H9 (cell line): Measurements from ENCODE around the gene ZBTB33. TPM values are rescaled to one million over a fixed set of nuclear protein-coding genes. Genes with fewer than 3 reads are reported as not detected.

Source experiments
- DNase-seq: peaks from one replicate; pipeline ENCODE4 v3.0.0-alpha.2; 2017
- H2AFZ ChIP-seq: one replicate; pipeline ENCODE4 v1.6.1; 2013; ENCODE audit warnings: mild to moderate bottlenecking, low read length, control low read depth, moderate library complexity
- H2AK5ac ChIP-seq: 2 replicates; pipeline ENCODE4 v1.6.1; 2013; ENCODE audit warnings: low read length, control low read depth, mixed read lengths; ENCODE audit not compliant: insufficient read length
- H2BK120ac ChIP-seq: one replicate; pipeline ENCODE4 v1.6.1; 2013; ENCODE audit warnings: low read depth, mild to moderate bottlenecking, low read length, control low read depth, inconsistent platforms; ENCODE audit not compliant: poor library complexity, severe bottlenecking
- H2BK12ac ChIP-seq: 2 replicates; pipeline ENCODE4 v1.6.1; 2013; ENCODE audit warnings: low read length, control low read depth, mixed read lengths, low read depth; ENCODE audit not compliant: insufficient read length
- H2BK15ac ChIP-seq: 2 replicates; pipeline ENCODE4 v1.6.1; 2013; ENCODE audit warnings: low read depth, low read length, control low read depth
- H2BK20ac ChIP-seq: one replicate; pipeline ENCODE4 v1.6.1; 2013; ENCODE audit warnings: low read depth, mild to moderate bottlenecking, low read length, control low read depth, inconsistent platforms; ENCODE audit not compliant: poor library complexity, severe bottlenecking
- H2BK5ac ChIP-seq: 2 replicates; pipeline ENCODE4 v1.6.1; 2013; ENCODE audit warnings: low read length, control low read depth, mixed read lengths; ENCODE audit not compliant: insufficient read length
- H3K14ac ChIP-seq: 2 replicates; pipeline ENCODE4 v1.6.1; 2013; ENCODE audit warnings: low read length, control low read depth; ENCODE audit not compliant: insufficient read depth
- H3K18ac ChIP-seq: 2 replicates; pipeline ENCODE4 v1.6.1; 2013; ENCODE audit warnings: low read depth, mild to moderate bottlenecking, mixed read lengths, low read length, control low read depth; ENCODE audit not compliant: insufficient read length
- H3K23ac ChIP-seq: 2 replicates; pipeline ENCODE4 v1.6.1; 2013; ENCODE audit warnings: low read length, control low read depth, mixed read lengths, low read depth; ENCODE audit not compliant: insufficient read length
- H3K23me2 ChIP-seq: 2 replicates; pipeline ENCODE4 v1.6.1; 2013; ENCODE audit warnings: low read depth, mild to moderate bottlenecking, mixed read lengths, low read length, control low read depth; ENCODE audit not compliant: insufficient read length, poor library complexity, severe bottlenecking
- H3K27ac ChIP-seq: 2 replicates; pipeline ENCODE4 v1.5.1; 2013; ENCODE audit warnings: low read length, control low read depth, mixed read lengths, low read depth; ENCODE audit not compliant: insufficient read length
- H3K27me3 ChIP-seq: 2 replicates; pipeline ENCODE4 v1.6.1; 2013; ENCODE audit warnings: low read length, control low read depth, inconsistent platforms; ENCODE audit not compliant: insufficient read depth
- H3K4ac ChIP-seq: 2 replicates; pipeline ENCODE4 v1.6.1; 2013; ENCODE audit warnings: low read depth, mild to moderate bottlenecking, control low read depth, inconsistent platforms, low read length, moderate library complexity
- H3K4me1 ChIP-seq: 2 replicates; pipeline ENCODE4 v1.6.1; 2013; ENCODE audit warnings: low read length, control low read depth, inconsistent platforms; ENCODE audit not compliant: insufficient read depth
- H3K4me2 ChIP-seq: 2 replicates; pipeline ENCODE4 v1.6.1; 2013; ENCODE audit warnings: low read length, control low read depth, mixed read lengths; ENCODE audit not compliant: insufficient read length, insufficient read depth
- H3K56ac ChIP-seq: 2 replicates; pipeline ENCODE4 v1.6.1; 2013; ENCODE audit warnings: low read depth, mild to moderate bottlenecking, mixed read lengths, low read length, control low read depth; ENCODE audit not compliant: insufficient read length
- H3K79me1 ChIP-seq: 2 replicates; pipeline ENCODE4 v1.6.1; 2013; ENCODE audit warnings: low read depth, mild to moderate bottlenecking, moderate library complexity, low read length, control low read depth, inconsistent platforms; ENCODE audit not compliant: insufficient read depth, poor library complexity, severe bottlenecking
- H3K79me2 ChIP-seq: 2 replicates; pipeline ENCODE4 v1.6.1; 2013; ENCODE audit warnings: low read length, control low read depth, inconsistent platforms; ENCODE audit not compliant: insufficient read depth
- H3K9ac ChIP-seq: 2 replicates; pipeline ENCODE4 v1.6.1; 2013; ENCODE audit warnings: low read length, control low read depth, mixed read lengths; ENCODE audit not compliant: insufficient read length; ENCODE audit errors: extremely low read depth
- H3K9me3 ChIP-seq: one replicate; pipeline ENCODE4 v1.6.1; 2013; ENCODE audit warnings: low read depth, low read length, inconsistent platforms; ENCODE audit not compliant: control insufficient read depth
- H3T11ph ChIP-seq: one replicate; pipeline ENCODE4 v1.6.1; 2013; ENCODE audit warnings: mild to moderate bottlenecking, low read length, control low read depth, inconsistent platforms
- H4K20me1 ChIP-seq: one replicate; pipeline ENCODE4 v1.6.1; 2013; ENCODE audit not compliant: control insufficient read depth, insufficient read length, insufficient read depth
- H4K5ac ChIP-seq: 2 replicates; pipeline ENCODE4 v1.6.1; 2013; ENCODE audit warnings: low read depth, mild to moderate bottlenecking, mixed read lengths, low read length, control low read depth; ENCODE audit not compliant: insufficient read length
- H4K8ac ChIP-seq: replicated peaks from 2 replicates; pipeline ENCODE4 v1.6.1; 2013; ENCODE audit warnings: low read length, control low read depth, mixed read lengths, low read depth; ENCODE audit not compliant: insufficient read length
- H4K91ac ChIP-seq: 2 replicates; pipeline ENCODE4 v1.6.1; 2013; ENCODE audit warnings: low read depth, mild to moderate bottlenecking, moderate library complexity, mixed read lengths, low read length, control low read depth; ENCODE audit not compliant: insufficient read length
- H3K27ac Mint-ChIP-seq, 3 experiments: 2 replicates in 2 of 3; 3 replicates in 1 of 3; pipeline ENCODE4 v1.8.0; 2020 to 2021; ENCODE audit warnings: mixed read lengths in 3 of 3, mild to moderate bottlenecking in 1 of 3, moderate library complexity in 1 of 3
- H3K27me3 Mint-ChIP-seq: 2 replicates; pipeline ENCODE4 v1.8.0; 2021; ENCODE audit warnings: low read depth, mild to moderate bottlenecking, moderate library complexity, mixed read lengths
- H3K36me3 Mint-ChIP-seq, 3 experiments: 2 replicates in 2 of 3; 3 replicates in 1 of 3; pipeline ENCODE4 v1.8.0; 2020 to 2021; ENCODE audit warnings: low read depth in 3 of 3, mixed read lengths in 3 of 3; ENCODE audit not compliant: insufficient read depth in 1 of 3
- H3K4me1 Mint-ChIP-seq, 2 experiments: 2 replicates each; pipeline ENCODE4 v1.8.0; 2020; ENCODE audit warnings: mixed read lengths in 2 of 2
- H3K4me3 Mint-ChIP-seq, 2 experiments: 2 replicates in 1 of 2; 3 replicates in 1 of 2; pipeline ENCODE4 v1.8.0; 2020 to 2021; ENCODE audit warnings: mild to moderate bottlenecking in 2 of 2, mixed read lengths in 2 of 2, moderate library complexity in 1 of 2
- H3K9me3 Mint-ChIP-seq, 2 experiments: 2 replicates in 1 of 2; 3 replicates in 1 of 2; pipeline ENCODE4 v1.8.0; 2020; ENCODE audit warnings: mild to moderate bottlenecking in 2 of 2, mixed read lengths in 2 of 2, moderate library complexity in 1 of 2
- CTCF ChIP-seq: fragments of 200-600 bp; sonication (generic); conservative IDR thresholded peaks from 3 replicates; pipeline ENCODE4 v1.8.0; 2021; ENCODE audit warnings: antibody characterized with exemption, mild to moderate bottlenecking
- WGBS: extraction: QIAGEN DNeasy Blood & Tissue Kit; methylation state at CpG from one replicate; pipeline ENCODE4 v1.1.7; 2013; ENCODE audit warnings: missing lambda C conversion rate, low lambda C conversion rate, mixed read lengths; ENCODE audit not compliant: insufficient read length; ENCODE audit errors: extremely low coverage; 5-methylcytosine and 5-hydroxymethylcytosine counted together
- total RNA-seq: library from RNA; stranded (reverse); gene quantifications from 2 replicates; pipeline ENCODE4 v1.2.1, GENCODE V29; 2021

The ZBTB33 gene
- total RNA-seq, 1 experiment from 2014 or later = 18.7 TPM

GRCh38 chrX:120281761-120282160 is 31.1 kb downstream of the ZBTB33 start:
- Histone ChIP-seq H3K9me3 (peaks cover 68% of the 10 kb centered on the region), H2BK120ac (no peak overlapping the region), H4K91ac (no peak overlapping the region), H2AFZ (no peak overlapping the region), H3K23ac (no peak overlapping the region), H4K5ac (no peak overlapping the region), H3K56ac (no peak overlapping the region), H3T11ph (no peak overlapping the region), H3K4ac (no peak overlapping the region), H3K27ac (no peak overlapping the region), H4K8ac (no peak overlapping the region), H2AK5ac (no peak overlapping the region), H2BK12ac (no peak overlapping the region), H3K27me3 (no peaks in the 10 kb centered on the region; the same call in 1 of the 2 replicates), H4K20me1 (no peaks in the 10 kb centered on the region), H3K14ac (no peak overlapping the region), H2BK5ac (no peak overlapping the region), H3K79me2 (no peaks in the 10 kb centered on the region), H2BK15ac (no peak overlapping the region), H3K23me2 (no peaks in the 10 kb centered on the region), H3K4me1 (peaks cover 4% of the 10 kb centered on the region; the same call in 1 of the 2 replicates), H2BK20ac (no peak overlapping the region), H3K18ac (no peak overlapping the region), H3K79me1 (no peaks in the 10 kb centered on the region), H3K4me2 (no peak overlapping the region), H3K9ac (no peak overlapping the region)
- peaks cover 46 to 50% of the 10 kb centered on the region in 2 experiments for H3K9me3 Mint-ChIP-seq
- peaks cover 0 to 8% of the 10 kb centered on the region in 2 experiments; a peak in 1 of 4 replicates for H3K4me1 Mint-ChIP-seq
- peaks cover 21% of the 10 kb centered on the region for H3K27me3 Mint-ChIP-seq
- H3K4me3 Mint-ChIP-seq = no peak overlapping the region
- DNase-seq = no peak
- no CpG with 5 or more reads among the region's 4 CpGs for WGBS
- H3K36me3 Mint-ChIP-seq = peaks cover 0 to 2% (median 0%) of the 10 kb centered on the region in 3 experiments; a peak in 2 of 7 replicates
- H3K27ac Mint-ChIP-seq = no peak overlapping the region
- no peak for TF ChIP-seq CTCF
